A549 (cell line): ENCODE data around the gene TNNT2. TPM values are rescaled to one million over a fixed set of nuclear protein-coding genes. Genes with fewer than 3 reads are reported as not detected.

Experiments used
- ATAC-seq, 2 experiments: fragments of 200-7000 bp in 1 of 2; fragments of >200 bp in 1 of 2; cut with Nextera tagmentation in 1 of 2; cut with Tn5 transposase in 1 of 2; 3 replicates each; pipeline versions ENCODE4 v1.8.0 to v1.9.1; 2018 to 2020; ENCODE audit warnings: mild to moderate bottlenecking in 1 of 2, moderate library complexity in 1 of 2
- CTCF ChIA-PET: fragments of 300-600 bp; sonication (Branson Sonifier 250); formaldehyde crosslinking; extraction: SDS; loops from one replicate; lab custom pipeline; 2021; ENCODE audit warnings: antibody characterized with exemption, inconsistent platforms; lab: Yijun Ruan, JAX
- POLR2A ChIA-PET: fragments of 350-600 bp; formaldehyde crosslinking; extraction: SDS; loops from one replicate; lab custom pipeline; 2021; ENCODE audit warnings: antibody characterized with exemption, inconsistent platforms; lab: Yijun Ruan, JAX
- DNase-seq, 2 experiments: peaks; one replicate each; pipeline versions ENCODE4 v3.0.0 to v3.0.0-alpha.2; 2011 to 2016; ENCODE audit warnings: low read depth in 1 of 2, low spot score in 1 of 2
- FAIRE-seq: peaks from 2 replicates; lab custom pipeline; 2011; peaks lifted over from hg19 to GRCh38; lab: Jason Lieb, UNC
- H3K27ac ChIP-seq, 2 experiments: fragments of >200 bp; sonication (Bioruptor Twin); formaldehyde crosslinking; 3 replicates each; pipeline ENCODE4 v1.5.1; 2016 to 2017
- H3K4me1 ChIP-seq: fragments of >200 bp; sonication (Bioruptor Twin); formaldehyde crosslinking; 3 replicates; pipeline ENCODE4 v1.6.1; 2016
- H3K4me2 ChIP-seq: fragments of >200 bp; sonication (Bioruptor Twin); formaldehyde crosslinking; 3 replicates; pipeline ENCODE4 v1.6.1; 2016
- H3K4me3 ChIP-seq: fragments of >200 bp; sonication (Bioruptor Twin); formaldehyde crosslinking; 3 replicates; pipeline ENCODE4 v1.5.1; 2016
- H3K9me3 ChIP-seq: fragments of >200 bp; sonication (Bioruptor Twin); formaldehyde crosslinking; 3 replicates; pipeline ENCODE4 v1.6.1; 2016
- CBX2 ChIP-seq: fragments of 200-600 bp; sonication (generic); IDR thresholded peaks from 2 replicates; pipeline ENCODE4 v1.6.1; 2016; ENCODE audit warnings: low read depth, mild to moderate bottlenecking, borderline replicate concordance
- CHD4 ChIP-seq: fragments of 200-600 bp; sonication (generic); IDR thresholded peaks from 2 replicates; pipeline ENCODE4 v1.6.1; 2016; ENCODE audit warnings: antibody characterized with exemption, mild to moderate bottlenecking, borderline replicate concordance
- EHF ChIP-seq: fragments of 250-450 bp; sonication (Bioruptor Pico); IDR thresholded peaks from 2 replicates; pipeline ENCODE4 v1.5.0; 2020; ENCODE audit warnings: mild to moderate bottlenecking
- EP300 ChIP-seq, 2 experiments: fragments of >200 bp; sonication (Bioruptor Twin); formaldehyde crosslinking; IDR thresholded peaks; 2 replicates in 1 of 2; 3 replicates in 1 of 2; pipeline ENCODE4 v1.6.1; 2016 to 2017
- FOSL2 ChIP-seq, 2 experiments: fragments of 450-650 bp in 1 of 2; fragments of >200 bp in 1 of 2; sonication (Bioruptor Twin) in 1 of 2; formaldehyde crosslinking; IDR thresholded peaks; 2 replicates each; pipeline versions ENCODE4 v1.5.0 to v1.6.1; 2016 to 2020; ENCODE audit warnings: mild to moderate bottlenecking in 1 of 2, moderate library complexity in 1 of 2
- HDAC2 ChIP-seq: fragments of 200-600 bp; sonication (generic); IDR thresholded peaks from 2 replicates; pipeline ENCODE4 v1.6.1; 2016
- JUN ChIP-seq, 2 experiments: fragments of >200 bp; sonication (Bioruptor Twin); formaldehyde crosslinking; IDR thresholded peaks; 2 replicates in 1 of 2; 3 replicates in 1 of 2; pipeline ENCODE4 v1.6.1; 2016 to 2017
- KDM5A ChIP-seq: fragments of 200-600 bp; sonication (generic); IDR thresholded peaks from 2 replicates; pipeline ENCODE4 v1.6.1; 2016; ENCODE audit warnings: antibody characterized with exemption, mild to moderate bottlenecking
- NPAS2 ChIP-seq: fragments of 250-450 bp; sonication (Bioruptor Pico); IDR thresholded peaks from 2 replicates; pipeline ENCODE4 v1.8.0; 2022; ENCODE audit warnings: mild to moderate bottlenecking, moderate library complexity, borderline replicate concordance
- RCOR1 ChIP-seq: fragments of 150-350 bp; IDR thresholded peaks from 2 replicates; pipeline ENCODE4 v1.6.1; 2014; ENCODE audit warnings: antibody characterized with exemption, low read length, low read depth
- RNF2 ChIP-seq: fragments of 200-600 bp; sonication (generic); IDR thresholded peaks from 2 replicates; pipeline ENCODE4 v1.6.1; 2016; ENCODE audit warnings: low read depth, mild to moderate bottlenecking, antibody characterized with exemption, moderate library complexity, borderline replicate concordance
- ZSCAN20 ChIP-seq: fragments of 250-450 bp; sonication (Bioruptor Pico); IDR thresholded peaks from 2 replicates; pipeline ENCODE4 v1.8.0; 2022; ENCODE audit warnings: mild to moderate bottlenecking, moderate library complexity
- WGBS: methylation state at CpG from one replicate; pipeline ENCODE4 v1.1.6; 2017; ENCODE audit errors: missing lambda C conversion rate; 5-methylcytosine and 5-hydroxymethylcytosine counted together
- polyA plus RNA-seq, 4 experiments: library from polyadenylated mRNA; depleted of rRNA in 3 of 4; stranded (reverse); fragments of >200 nt; fragmentation: RNase III in 1 of 4; extraction: RNeasy Plus Mini Kit Qiagen cat#74134 plus additional on column Dnase treatment in 1 of 4; gene quantifications; 2 replicates in 3 of 4; 3 replicates in 1 of 4; pipeline ENCODE4 v1.2.3, GENCODE V29; 2011 to 2017
- TF ChIP-seq, protein P1 (sequence below): fragments of 150-350 bp; IDR thresholded peaks from 2 replicates; pipeline ENCODE4 v1.6.1; 2014; ENCODE audit warnings: low read depth, mild to moderate bottlenecking, low read length
- TF ChIP-seq, protein P2 (sequence below): fragments of 200-600 bp; sonication (generic); IDR thresholded peaks from 2 replicates; pipeline ENCODE4 v1.6.1; 2016; ENCODE audit warnings: antibody characterized with exemption, mild to moderate bottlenecking, moderate library complexity
- TF ChIP-seq, protein P3 (sequence below): fragments of 450-650 bp; IDR thresholded peaks from 2 replicates; pipeline ENCODE4 v1.6.1; 2014; ENCODE audit warnings: antibody characterized with exemption
- TF ChIP-seq, protein P4 (sequence below): fragments of 250-450 bp; sonication (Bioruptor Pico); IDR thresholded peaks from 2 replicates; pipeline ENCODE4 v1.5.0; 2020; ENCODE audit warnings: low read depth, mild to moderate bottlenecking, moderate library complexity
- TF ChIP-seq, protein P5 (sequence below): fragments of >200 bp; sonication (Bioruptor Twin); formaldehyde crosslinking; IDR thresholded peaks from 3 replicates; pipeline ENCODE4 v1.6.1; 2016

Gene TNNT2
- polyA plus RNA-seq, 2 of the 4 experiments (the other 2 are of a cell fraction): 0.09 TPM; not detected in 1

DNA sequence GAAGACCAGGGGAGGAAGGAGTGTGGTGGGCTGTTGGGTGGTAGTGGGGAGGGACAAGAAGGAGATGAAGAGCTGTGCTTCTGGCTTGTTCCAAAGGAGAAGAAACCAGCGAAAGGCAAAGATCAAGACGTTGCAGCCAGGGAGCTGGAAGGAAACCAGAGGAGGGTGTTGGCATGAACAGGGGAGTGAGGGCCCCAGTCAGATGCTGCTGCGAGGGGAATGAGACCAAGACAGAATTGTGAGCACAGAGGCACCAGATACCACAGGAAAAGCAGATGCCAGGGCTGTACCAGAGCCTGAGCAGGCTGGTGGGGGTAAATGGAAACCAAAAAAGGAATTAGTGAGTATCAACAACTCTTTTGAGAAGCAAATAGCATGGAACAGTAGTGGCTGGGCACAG, 15.6 kb upstream of the TNNT2 start:
- DNase-seq (no peak), FAIRE-seq (no peak), ATAC-seq (no peak)
- ChIA-PET POLR2A (no interaction called here), CTCF (interaction anchor here (0.6 to 19.4 kb wide), 5 partner anchors 13 to 367 kb away, joined by 3 to 334 read pairs (median 4); partner anchors contain the start of gene LAD1)
- peak overlapping the region; percentile 23 to 76; a peak in 5 of 6 replicates for H3K27ac ChIP-seq
- H3K4me1 ChIP-seq: peaks cover 46% of the 10 kb centered on the region
- H3K9me3 ChIP-seq: no peaks in the 10 kb centered on the region
- WGBS: 85% methylated on average over 3 of the region's 3 CpGs
- no peak overlapping the region for H3K4me3 ChIP-seq
- H3K4me2 ChIP-seq: no peak overlapping the region
- TF ChIP-seq RCOR1 (no peak), ZSCAN20 (CRISPR knock-in tag) (no peak), FOSL2 (IDR thresholded peaks at IDR 0.05) (no peak), FOSL2 (CRISPR knock-in tag; IDR thresholded peaks at IDR 0.05) (no peak), HDAC2 (no peak), CHD4 (no peak), EP300 (IDR thresholded peaks at IDR 0.05) (no peak), CBX2 (no peak), NPAS2 (CRISPR knock-in tag) (no peak), RNF2 (no peak), KDM5A (no peak)
- TF ChIP-seq, protein P1, sequence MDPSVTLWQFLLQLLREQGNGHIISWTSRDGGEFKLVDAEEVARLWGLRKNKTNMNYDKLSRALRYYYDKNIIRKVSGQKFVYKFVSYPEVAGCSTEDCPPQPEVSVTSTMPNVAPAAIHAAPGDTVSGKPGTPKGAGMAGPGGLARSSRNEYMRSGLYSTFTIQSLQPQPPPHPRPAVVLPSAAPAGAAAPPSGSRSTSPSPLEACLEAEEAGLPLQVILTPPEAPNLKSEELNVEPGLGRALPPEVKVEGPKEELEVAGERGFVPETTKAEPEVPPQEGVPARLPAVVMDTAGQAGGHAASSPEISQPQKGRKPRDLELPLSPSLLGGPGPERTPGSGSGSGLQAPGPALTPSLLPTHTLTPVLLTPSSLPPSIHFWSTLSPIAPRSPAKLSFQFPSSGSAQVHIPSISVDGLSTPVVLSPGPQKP: no peak
- TF ChIP-seq, protein P2, sequence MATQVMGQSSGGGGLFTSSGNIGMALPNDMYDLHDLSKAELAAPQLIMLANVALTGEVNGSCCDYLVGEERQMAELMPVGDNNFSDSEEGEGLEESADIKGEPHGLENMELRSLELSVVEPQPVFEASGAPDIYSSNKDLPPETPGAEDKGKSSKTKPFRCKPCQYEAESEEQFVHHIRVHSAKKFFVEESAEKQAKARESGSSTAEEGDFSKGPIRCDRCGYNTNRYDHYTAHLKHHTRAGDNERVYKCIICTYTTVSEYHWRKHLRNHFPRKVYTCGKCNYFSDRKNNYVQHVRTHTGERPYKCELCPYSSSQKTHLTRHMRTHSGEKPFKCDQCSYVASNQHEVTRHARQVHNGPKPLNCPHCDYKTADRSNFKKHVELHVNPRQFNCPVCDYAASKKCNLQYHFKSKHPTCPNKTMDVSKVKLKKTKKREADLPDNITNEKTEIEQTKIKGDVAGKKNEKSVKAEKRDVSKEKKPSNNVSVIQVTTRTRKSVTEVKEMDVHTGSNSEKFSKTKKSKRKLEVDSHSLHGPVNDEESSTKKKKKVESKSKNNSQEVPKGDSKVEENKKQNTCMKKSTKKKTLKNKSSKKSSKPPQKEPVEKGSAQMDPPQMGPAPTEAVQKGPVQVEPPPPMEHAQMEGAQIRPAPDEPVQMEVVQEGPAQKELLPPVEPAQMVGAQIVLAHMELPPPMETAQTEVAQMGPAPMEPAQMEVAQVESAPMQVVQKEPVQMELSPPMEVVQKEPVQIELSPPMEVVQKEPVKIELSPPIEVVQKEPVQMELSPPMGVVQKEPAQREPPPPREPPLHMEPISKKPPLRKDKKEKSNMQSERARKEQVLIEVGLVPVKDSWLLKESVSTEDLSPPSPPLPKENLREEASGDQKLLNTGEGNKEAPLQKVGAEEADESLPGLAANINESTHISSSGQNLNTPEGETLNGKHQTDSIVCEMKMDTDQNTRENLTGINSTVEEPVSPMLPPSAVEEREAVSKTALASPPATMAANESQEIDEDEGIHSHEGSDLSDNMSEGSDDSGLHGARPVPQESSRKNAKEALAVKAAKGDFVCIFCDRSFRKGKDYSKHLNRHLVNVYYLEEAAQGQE: no peak
- TF ChIP-seq, protein P3, sequence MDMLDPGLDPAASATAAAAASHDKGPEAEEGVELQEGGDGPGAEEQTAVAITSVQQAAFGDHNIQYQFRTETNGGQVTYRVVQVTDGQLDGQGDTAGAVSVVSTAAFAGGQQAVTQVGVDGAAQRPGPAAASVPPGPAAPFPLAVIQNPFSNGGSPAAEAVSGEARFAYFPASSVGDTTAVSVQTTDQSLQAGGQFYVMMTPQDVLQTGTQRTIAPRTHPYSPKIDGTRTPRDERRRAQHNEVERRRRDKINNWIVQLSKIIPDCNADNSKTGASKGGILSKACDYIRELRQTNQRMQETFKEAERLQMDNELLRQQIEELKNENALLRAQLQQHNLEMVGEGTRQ: no peak
- TF ChIP-seq, protein P4, sequence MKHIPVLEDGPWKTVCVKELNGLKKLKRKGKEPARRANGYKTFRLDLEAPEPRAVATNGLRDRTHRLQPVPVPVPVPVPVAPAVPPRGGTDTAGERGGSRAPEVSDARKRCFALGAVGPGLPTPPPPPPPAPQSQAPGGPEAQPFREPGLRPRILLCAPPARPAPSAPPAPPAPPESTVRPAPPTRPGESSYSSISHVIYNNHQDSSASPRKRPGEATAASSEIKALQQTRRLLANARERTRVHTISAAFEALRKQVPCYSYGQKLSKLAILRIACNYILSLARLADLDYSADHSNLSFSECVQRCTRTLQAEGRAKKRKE (CRISPR knock-in tag): no peak
- TF ChIP-seq, protein P5, sequence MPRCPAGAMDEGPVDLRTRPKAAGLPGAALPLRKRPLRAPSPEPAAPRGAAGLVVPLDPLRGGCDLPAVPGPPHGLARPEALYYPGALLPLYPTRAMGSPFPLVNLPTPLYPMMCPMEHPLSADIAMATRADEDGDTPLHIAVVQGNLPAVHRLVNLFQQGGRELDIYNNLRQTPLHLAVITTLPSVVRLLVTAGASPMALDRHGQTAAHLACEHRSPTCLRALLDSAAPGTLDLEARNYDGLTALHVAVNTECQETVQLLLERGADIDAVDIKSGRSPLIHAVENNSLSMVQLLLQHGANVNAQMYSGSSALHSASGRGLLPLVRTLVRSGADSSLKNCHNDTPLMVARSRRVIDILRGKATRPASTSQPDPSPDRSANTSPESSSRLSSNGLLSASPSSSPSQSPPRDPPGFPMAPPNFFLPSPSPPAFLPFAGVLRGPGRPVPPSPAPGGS: no peak

DNA sequence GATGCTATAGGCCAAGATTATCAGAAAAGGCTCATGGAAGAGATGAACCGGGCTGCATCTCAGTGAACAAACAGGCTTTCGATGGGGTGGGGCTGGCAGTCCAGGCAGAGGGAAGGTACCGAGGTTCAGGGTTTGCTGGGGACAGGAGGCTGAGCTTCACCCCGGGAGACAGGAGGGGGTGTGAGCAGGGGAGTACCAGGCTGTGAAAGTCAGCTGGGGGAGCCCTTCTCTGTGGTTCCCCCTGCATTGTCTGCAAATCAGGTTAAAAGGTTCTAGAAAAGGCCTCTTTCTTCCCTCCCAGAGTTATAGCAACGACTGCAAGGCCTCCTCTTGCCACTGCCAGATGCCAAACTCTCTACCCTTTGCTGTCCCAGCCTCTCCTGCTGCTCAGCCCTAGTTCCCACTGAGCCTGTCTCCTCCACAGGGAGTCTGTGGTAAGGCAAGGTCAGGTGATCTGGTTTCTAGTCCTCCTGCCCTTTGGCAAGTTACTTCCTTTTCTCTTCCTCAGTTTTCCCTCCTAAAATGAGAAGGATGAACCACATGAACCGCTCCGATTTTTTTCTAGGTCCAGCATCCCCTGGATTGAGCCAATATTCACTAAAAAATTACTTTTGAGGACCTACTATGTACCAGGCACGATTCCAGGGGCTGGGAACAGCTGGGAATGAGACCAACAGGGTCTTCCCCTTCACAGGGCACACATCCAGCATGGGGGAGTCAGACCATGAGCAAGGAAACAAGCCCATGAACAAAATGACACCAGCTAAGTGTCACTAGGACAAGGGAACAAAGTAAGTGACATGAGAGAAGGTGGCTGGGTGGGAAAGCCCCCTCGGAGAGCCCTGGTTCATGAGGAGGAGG, 14.4 kb upstream of the TNNT2 start:
- no peaks in the 10 kb centered on the region for H3K9me3 ChIP-seq
- H3K4me2 ChIP-seq: no peak overlapping the region
- DNase-seq (no peak), ATAC-seq (peak in 1 of 2 experiments; percentile 20; a peak in 2 of 6 replicates)
- POLR2A ChIA-PET: no interaction called here
- peaks cover 34% of the 10 kb centered on the region for H3K4me1 ChIP-seq
- TF ChIP-seq EHF (CRISPR knock-in tag) (no peak), JUN (IDR thresholded peaks at IDR 0.05) (no peak), KDM5A (no peak)
- TF ChIP-seq, all 56 proteins: peak for 0
- no peak for FAIRE-seq
- 75% methylated on average over 9 of the region's 9 CpGs for WGBS
- Histone ChIP-seq H3K4me3 (no peak overlapping the region), H3K27ac (peak overlapping the region; percentile 38 to 76; a peak in 4 of 6 replicates)
- CTCF ChIA-PET: interaction anchor here (0.7 to 19.4 kb wide), 7 partner anchors 15 to 803 kb away, joined by 3 to 334 read pairs (median 3); partner anchors contain the start of gene LAD1
